ENCODE results near the gene MMS19.

The MMS19 gene

DNA sequence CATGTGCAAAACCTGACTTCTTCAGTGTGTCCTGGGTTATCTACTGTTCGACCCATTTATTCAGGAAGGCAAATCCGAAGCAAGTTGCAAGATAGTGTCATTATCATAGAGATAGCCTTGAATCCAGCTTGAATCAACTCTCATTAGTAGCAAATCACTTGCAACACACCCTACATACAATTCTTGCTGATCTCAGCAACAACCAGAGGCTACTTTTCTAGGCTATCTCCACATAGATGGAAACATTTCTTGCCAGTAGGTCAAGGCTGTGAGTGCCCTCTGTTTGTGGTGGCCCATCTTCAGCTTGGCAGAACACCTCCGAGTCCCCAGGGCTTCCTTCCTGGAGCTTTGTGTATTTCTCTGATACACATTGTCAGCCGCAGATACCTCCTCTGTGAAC lies 12.5 kb upstream of the MMS19 start:
- TF ChIP-seq, protein P1, sequence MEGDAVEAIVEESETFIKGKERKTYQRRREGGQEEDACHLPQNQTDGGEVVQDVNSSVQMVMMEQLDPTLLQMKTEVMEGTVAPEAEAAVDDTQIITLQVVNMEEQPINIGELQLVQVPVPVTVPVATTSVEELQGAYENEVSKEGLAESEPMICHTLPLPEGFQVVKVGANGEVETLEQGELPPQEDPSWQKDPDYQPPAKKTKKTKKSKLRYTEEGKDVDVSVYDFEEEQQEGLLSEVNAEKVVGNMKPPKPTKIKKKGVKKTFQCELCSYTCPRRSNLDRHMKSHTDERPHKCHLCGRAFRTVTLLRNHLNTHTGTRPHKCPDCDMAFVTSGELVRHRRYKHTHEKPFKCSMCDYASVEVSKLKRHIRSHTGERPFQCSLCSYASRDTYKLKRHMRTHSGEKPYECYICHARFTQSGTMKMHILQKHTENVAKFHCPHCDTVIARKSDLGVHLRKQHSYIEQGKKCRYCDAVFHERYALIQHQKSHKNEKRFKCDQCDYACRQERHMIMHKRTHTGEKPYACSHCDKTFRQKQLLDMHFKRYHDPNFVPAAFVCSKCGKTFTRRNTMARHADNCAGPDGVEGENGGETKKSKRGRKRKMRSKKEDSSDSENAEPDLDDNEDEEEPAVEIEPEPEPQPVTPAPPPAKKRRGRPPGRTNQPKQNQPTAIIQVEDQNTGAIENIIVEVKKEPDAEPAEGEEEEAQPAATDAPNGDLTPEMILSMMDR (conservative IDR thresholded peaks at IDR 0.05; ENCODE audit: low read length): no peak
- no peak for DNase-seq (ENCODE audit: low read depth)
- no peak overlapping the region for H3K4me3 ChIP-seq (ENCODE audit: low read length)

DNA sequence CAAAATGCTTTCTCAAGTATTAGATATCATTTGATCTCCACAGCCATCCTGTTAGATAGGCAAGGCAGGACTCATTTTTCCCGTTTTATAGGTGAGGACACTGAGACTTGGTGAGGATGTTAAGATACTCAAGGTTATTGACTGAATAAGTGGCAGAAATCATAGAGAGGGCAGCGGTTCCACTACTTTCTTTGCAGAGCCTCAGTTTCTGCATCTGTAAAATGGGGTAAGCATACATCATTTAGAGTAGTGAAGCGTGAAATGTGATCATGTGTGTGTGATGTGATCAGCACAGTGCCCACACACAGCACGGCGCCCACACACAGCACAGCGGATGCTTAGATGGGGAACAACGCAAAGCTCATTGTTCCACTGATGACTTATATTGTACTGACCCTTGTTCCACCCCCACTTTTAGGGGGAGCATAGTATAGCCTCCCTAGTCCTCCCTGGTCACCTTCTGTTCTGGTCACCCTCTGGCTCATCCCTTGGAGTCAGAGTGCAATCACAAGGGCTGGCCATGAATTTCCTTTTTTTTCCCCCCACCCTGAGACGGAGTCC lies 11.0 kb upstream of the MMS19 start:
- TF ChIP-seq, protein P1 (conservative IDR thresholded peaks at IDR 0.05; ENCODE audit: low read length): no peak
- DNase-seq (ENCODE audit: low read depth): no peak
- H3K4me3 ChIP-seq (ENCODE audit: low read length): no peak overlapping the region

DNA sequence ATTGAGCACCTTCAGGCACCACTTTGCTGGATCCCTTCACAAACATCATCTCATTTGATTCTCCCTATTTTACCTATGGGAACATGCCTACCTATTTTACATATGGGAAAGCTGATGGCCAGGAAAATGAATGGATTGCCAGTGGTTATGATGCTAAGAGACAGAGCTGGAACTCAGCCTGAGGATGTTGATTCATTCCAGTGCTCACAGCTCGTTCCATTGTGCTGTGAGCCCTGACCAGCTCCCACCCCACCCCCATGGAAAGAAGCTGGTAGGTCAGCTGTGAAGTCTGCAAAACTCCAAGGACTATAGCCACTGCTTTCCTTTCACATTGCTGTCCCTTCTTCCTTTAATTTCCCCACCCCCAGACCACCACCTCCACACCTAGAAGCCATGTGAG lies 10.1 kb upstream of the MMS19 start:
- no peak overlapping the region for H3K4me3 ChIP-seq (ENCODE audit: low read length)
- TF ChIP-seq, protein P1 (conservative IDR thresholded peaks at IDR 0.05; ENCODE audit: low read length): no peak
- DNase-seq (ENCODE audit: low read depth): peak; percentile 54

DNA sequence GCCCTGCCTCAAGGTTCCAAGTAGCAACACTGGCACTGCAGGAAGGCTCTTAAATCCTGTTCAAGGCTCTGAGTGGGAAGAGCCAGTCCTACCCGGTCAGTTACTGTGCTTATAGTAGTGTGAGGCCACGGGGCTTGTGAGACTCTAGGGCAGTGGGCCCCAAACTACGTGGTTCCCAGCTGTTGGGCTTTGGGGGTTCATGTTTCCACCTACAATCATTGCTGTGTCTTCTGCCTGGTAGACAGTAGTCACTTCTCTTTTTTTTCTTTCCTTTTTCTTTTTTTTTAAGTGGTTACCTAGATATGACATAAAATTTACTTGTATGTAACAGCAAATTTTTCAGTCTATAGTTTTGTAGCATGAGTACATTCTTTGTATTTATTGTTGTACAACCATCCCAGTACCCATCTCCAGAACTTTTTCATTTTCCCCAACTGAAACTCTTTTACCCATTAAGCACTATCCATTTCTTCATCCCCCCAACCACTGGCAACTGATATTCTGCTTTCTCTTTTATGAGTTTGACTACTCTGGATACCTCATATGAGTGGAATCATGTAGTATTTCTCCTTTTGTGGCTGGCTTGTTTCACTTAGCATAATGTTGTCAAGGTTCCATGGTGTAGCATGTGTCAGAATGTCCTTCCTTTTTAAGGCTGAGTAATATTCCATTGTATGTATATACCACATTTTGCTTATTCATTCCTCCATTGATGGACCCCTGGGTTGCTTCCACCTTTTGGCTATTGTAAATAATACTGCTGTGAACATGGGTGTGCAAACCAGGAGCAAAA lies 8.2 kb upstream of the MMS19 start:
- no peak for DNase-seq (ENCODE audit: low read depth)
- no peak overlapping the region for H3K4me3 ChIP-seq (ENCODE audit: low read length)
- TF ChIP-seq, protein P1 (conservative IDR thresholded peaks at IDR 0.05; ENCODE audit: low read length): no peak

DNA sequence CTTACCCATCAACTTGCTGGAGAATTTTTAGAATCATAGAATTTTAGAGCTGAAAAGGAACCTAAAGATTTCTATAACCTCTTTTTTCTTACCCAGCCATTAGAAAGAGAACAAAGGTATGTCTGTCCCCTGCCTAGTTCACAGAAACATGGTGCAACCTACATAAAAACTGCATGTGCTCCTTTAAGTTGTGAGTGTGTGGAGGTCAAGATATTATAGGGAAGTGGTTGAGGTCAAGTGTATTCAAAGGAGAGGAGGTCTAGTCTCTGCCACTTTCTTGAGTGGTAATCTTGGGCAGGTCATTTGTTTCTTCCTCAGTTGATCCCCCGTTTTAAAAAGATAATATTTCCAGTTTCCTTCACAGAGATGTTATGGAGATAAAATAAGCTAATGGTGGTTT lies 6.9 kb upstream of the MMS19 start:
- no peak for DNase-seq (ENCODE audit: low read depth)
- H3K4me3 ChIP-seq (ENCODE audit: low read length): no peak overlapping the region
- TF ChIP-seq, protein P1 (conservative IDR thresholded peaks at IDR 0.05; ENCODE audit: low read length): no peak

DNA sequence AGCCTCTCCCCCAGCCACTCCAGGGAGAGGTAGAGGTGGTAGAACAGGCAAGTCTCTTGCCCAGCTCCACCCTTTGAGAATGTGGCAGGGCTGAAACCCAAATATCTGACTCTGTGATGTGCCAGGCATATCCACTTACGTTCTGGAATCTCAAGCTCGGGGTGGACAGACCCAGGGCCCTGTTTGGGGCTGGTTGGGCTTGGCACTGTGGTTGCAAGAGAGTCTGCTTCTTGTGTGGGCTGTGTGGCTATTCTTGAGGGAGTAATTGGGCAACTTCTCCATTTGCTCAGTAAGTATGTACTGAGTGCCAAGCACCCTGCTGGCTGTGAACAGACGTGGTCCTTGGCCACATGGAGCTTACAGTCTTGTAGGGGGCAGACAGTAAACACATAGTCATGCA lies 5.2 kb upstream of the MMS19 start:
- TF ChIP-seq, protein P1 (conservative IDR thresholded peaks at IDR 0.05; ENCODE audit: low read length): no peak

DNA sequence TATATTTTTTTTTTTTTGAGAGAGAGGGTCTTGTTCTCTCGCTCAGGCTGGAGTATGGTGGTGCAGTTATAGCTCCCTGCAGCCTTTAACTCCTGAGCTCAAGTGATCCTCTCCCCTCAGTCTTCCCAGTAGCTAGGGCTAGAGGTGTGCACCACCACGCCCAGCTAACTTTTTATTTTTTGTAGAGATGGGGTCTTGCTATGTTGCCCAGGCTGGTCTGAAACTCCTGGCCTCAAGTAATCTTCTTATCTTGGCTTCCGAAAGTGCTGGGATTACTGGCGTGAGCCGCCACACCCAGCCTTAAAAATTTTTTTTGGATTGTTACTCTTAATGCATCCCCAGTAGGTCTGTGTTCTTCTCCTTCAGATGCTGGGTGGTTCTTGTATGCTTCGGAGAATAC lies 4.7 kb upstream of the MMS19 start:
- no peak overlapping the region for H3K4me3 ChIP-seq (ENCODE audit: low read length)
- no peak for DNase-seq (ENCODE audit: low read depth)
- TF ChIP-seq, protein P1 (conservative IDR thresholded peaks at IDR 0.05; ENCODE audit: low read length): no peak

More for the DNA sequence above, 5.2 kb upstream of the MMS19 start:
- peak; percentile 29 for DNase-seq (ENCODE audit: low read depth)
- no peak overlapping the region for H3K4me3 ChIP-seq (ENCODE audit: low read length)
